ENCODE measurements around the gene MED1. TPM values are rescaled to one million over a fixed set of nuclear protein-coding genes. Genes with fewer than 3 reads are reported as not detected.
A peak's percentile ranks its signal among the peaks of the same experiment; 100 is the strongest.
"Not testable (repeated sequence)": the region's sequence is repeated elsewhere in the genome, so short reads cannot be mapped to it uniquely, and the experiment has no call there.

Gene MED1
- total and polyA plus RNA-seq, 4 experiments from 2014 or later: 6.4 to 62.3 (median 41.2) TPM

DNA sequence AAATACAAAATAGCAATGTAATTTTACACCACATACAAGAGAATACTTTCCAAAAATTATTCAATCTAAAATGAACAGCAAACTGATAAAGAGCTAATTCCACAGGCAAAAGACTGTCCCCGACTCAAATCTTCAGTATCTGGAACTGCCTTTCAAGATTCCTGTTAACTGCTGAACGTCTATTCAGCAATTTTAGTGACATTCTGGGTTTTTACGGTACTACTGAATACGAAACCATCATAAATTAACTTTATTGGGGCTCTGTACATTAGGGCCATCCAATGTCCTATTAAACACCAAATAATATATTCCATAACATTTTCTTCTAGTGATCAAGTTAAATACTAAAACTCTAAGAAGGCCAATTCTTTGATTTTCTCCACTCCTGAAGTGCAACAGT, 51.3 kb downstream of the MED1 start:
- H3K9me3 ChIP-seq (ENCODE audit: control insufficient read depth in 1 of 2, low read length in 2 of 2): no peaks in the 10 kb centered on the region
- H3K27me3 ChIP-seq (ENCODE audit: insufficient read depth, low read length): no peaks in the 10 kb centered on the region
- CTCF ChIA-PET (ENCODE audit: partially characterized antibody): no interaction called here
- intact Hi-C loops (cut with micrococcal nuclease): no loop called here
- no peak for DNase-seq
- no peak overlapping the region for H3K27ac ChIP-seq (ENCODE audit: low read depth, low read length)
- Mint-ChIP-seq H3K4me3 (peak overlapping the region; percentile 93 to 99 (median 96)), H3K36me3 (peaks cover 3 to 17% of the 10 kb centered on the region in 2 donors), H3K27me3 (peaks cover 0 to 2% of the 10 kb centered on the region in 2 donors), H3K9me3 (no peaks in the 10 kb centered on the region), H3K27ac (peak overlapping the region in 3 of 7 donors; percentile 95 to 97 (median 96)), H3K4me1 (peaks cover 28 to 54% (median 38%) of the 10 kb centered on the region in 4 donors)
- POLR2A ChIA-PET (ENCODE audit: partially characterized antibody): interaction anchor here (1.0 kb wide), 1 partner anchor 61 kb away, joined by 8 read pairs; the partner anchor contains the start of gene CDK12
- no peaks in the 10 kb centered on the region for H3K36me3 ChIP-seq (ENCODE audit: insufficient read depth, low read length)
- peaks cover 17% of the 10 kb centered on the region for H3K4me1 ChIP-seq (ENCODE audit: insufficient read depth, low read length)
- no peak overlapping the region for H3K4me3 ChIP-seq (ENCODE audit: low read length in 2 of 2)

DNA sequence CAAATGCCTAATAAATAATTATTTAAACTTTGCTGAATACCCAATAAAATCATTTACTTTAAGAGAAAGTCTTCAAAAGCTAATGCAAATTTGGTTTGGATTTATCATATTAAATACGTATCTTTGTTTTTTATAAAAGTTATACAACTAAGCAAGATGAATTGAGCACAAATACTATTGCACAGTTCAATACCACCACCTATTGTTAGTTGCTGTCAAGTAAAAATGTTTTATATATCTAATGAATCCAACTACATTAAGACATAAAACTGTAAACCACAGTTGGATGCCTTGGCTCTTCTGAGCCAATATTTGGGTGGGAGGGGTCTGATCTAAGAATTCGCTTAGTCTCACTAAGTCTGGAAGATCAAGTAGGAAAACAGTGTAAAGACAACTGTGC, 57.3 kb downstream of the MED1 start:
- ChIA-PET CTCF (ENCODE audit: partially characterized antibody) (interaction anchor here (1.5 kb wide), 1 partner anchor 25 kb away, joined by 3 read pairs; no protein-coding TSS in a partner anchor), POLR2A (ENCODE audit: partially characterized antibody) (interaction anchor here (0.9 to 1.3 kb wide), 2 partner anchors 9 to 68 kb away, joined by 3 read pairs; partner anchors contain the start of gene CDK12)
- no peak overlapping the region for H3K27ac ChIP-seq (ENCODE audit: low read depth, low read length)
- H3K4me1 Mint-ChIP-seq: peaks cover 10 to 29% (median 23%) of the 10 kb centered on the region in 4 donors
- H3K4me3 ChIP-seq (ENCODE audit: low read length in 2 of 2): no peak overlapping the region
- H3K9me3 Mint-ChIP-seq: no peaks in the 10 kb centered on the region
- intact Hi-C loops (cut with micrococcal nuclease): no loop called here
- no peaks in the 10 kb centered on the region for H3K27me3 ChIP-seq (ENCODE audit: insufficient read depth, low read length)
- H3K27ac Mint-ChIP-seq: no peak overlapping the region
- no peaks in the 10 kb centered on the region for H3K36me3 ChIP-seq (ENCODE audit: insufficient read depth, low read length)
- no peaks in the 10 kb centered on the region for H3K27me3 Mint-ChIP-seq
- peaks cover 6% of the 10 kb centered on the region in 2 donors for H3K36me3 Mint-ChIP-seq
- H3K4me3 Mint-ChIP-seq: no peak overlapping the region
- no peak for DNase-seq
- H3K9me3 ChIP-seq (ENCODE audit: control insufficient read depth in 1 of 2, low read length in 2 of 2): no peaks in the 10 kb centered on the region
- peaks cover 5% of the 10 kb centered on the region for H3K4me1 ChIP-seq (ENCODE audit: insufficient read depth, low read length)

DNA sequence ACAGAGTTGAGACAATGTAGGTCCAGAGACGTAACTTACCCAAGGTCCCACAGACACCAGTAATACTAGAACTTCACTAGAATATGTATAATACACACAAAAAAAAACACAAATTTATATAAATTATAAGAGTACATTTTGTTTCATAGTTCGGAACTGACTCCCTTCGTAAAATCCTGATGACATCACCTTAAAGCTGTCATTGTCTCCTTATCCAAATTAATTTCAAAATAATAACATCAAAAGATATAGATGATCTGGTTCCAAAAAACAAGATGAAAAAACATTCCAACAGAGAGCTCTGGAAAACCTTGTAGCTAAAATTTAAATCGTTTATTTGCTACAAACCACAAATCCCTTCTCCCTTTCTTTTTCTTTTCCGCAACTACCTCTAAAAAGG, 59.6 kb downstream of the MED1 start:
- no peaks in the 10 kb centered on the region for H3K27me3 Mint-ChIP-seq
- no peak overlapping the region for H3K27ac Mint-ChIP-seq
- Histone ChIP-seq H3K4me1 (ENCODE audit: insufficient read depth, low read length) (no peaks in the 10 kb centered on the region), H3K36me3 (ENCODE audit: insufficient read depth, low read length) (no peaks in the 10 kb centered on the region), H3K4me3 (ENCODE audit: low read length in 2 of 2) (no peak overlapping the region), H3K9me3 (ENCODE audit: control insufficient read depth in 1 of 2, low read length in 2 of 2) (no peaks in the 10 kb centered on the region), H3K27ac (ENCODE audit: low read depth, low read length) (no peak overlapping the region), H3K27me3 (ENCODE audit: insufficient read depth, low read length) (no peaks in the 10 kb centered on the region)
- CTCF ChIA-PET (ENCODE audit: partially characterized antibody): no interaction called here
- no peaks in the 10 kb centered on the region for H3K9me3 Mint-ChIP-seq
- no peak for DNase-seq
- POLR2A ChIA-PET (ENCODE audit: partially characterized antibody): no interaction called here
- H3K4me3 Mint-ChIP-seq: no peak overlapping the region
- H3K36me3 Mint-ChIP-seq: peaks cover 8 to 11% of the 10 kb centered on the region in 2 donors
- intact Hi-C loops (cut with micrococcal nuclease): no loop called here
- H3K4me1 Mint-ChIP-seq: peaks cover 4 to 17% (median 13%) of the 10 kb centered on the region in 4 donors

DNA sequence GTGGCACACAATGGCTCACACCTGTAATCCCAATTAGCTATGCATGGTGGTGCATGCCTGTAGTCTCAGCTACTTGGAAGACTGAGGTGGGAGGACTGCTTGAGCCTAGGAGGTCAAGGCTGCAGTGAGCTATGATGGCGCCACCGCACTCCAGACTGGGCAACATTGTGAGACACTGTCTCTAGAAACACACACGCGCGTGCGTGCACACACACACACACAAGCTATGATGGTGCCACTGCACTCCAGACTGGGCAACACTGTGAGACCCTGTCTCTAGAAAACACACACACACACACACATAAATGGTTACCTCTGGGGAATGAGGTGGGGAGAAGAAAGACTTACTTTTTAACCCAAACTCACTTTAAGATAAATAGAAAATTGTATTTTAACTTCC, 66.0 kb downstream of the MED1 start:
- ChIA-PET POLR2A (ENCODE audit: partially characterized antibody) (no interaction called here), CTCF (ENCODE audit: partially characterized antibody) (interaction anchor here (1.2 kb wide), 1 partner anchor 402 kb away, joined by 3 read pairs; no protein-coding TSS in a partner anchor)
- peaks cover 7 to 11% of the 10 kb centered on the region in 2 donors for H3K36me3 Mint-ChIP-seq
- H3K27ac Mint-ChIP-seq: no peak overlapping the region
- Histone ChIP-seq H3K27ac (ENCODE audit: low read depth, low read length) (no peak overlapping the region), H3K27me3 (ENCODE audit: insufficient read depth, low read length) (no peaks in the 10 kb centered on the region), H3K4me1 (ENCODE audit: insufficient read depth, low read length) (no peaks in the 10 kb centered on the region), H3K9me3 (ENCODE audit: control insufficient read depth in 1 of 2, low read length in 2 of 2) (no peaks in the 10 kb centered on the region), H3K4me3 (ENCODE audit: low read length in 2 of 2) (no peak overlapping the region), H3K36me3 (ENCODE audit: insufficient read depth, low read length) (no peaks in the 10 kb centered on the region)
- H3K4me3 Mint-ChIP-seq: no peak overlapping the region
- no peak for DNase-seq
- peaks cover 7 to 18% (median 13%) of the 10 kb centered on the region in 4 donors for H3K4me1 Mint-ChIP-seq
- H3K27me3 Mint-ChIP-seq: no peaks in the 10 kb centered on the region
- intact Hi-C loops (cut with micrococcal nuclease): no loop called here
- H3K9me3 Mint-ChIP-seq: no peaks in the 10 kb centered on the region

DNA sequence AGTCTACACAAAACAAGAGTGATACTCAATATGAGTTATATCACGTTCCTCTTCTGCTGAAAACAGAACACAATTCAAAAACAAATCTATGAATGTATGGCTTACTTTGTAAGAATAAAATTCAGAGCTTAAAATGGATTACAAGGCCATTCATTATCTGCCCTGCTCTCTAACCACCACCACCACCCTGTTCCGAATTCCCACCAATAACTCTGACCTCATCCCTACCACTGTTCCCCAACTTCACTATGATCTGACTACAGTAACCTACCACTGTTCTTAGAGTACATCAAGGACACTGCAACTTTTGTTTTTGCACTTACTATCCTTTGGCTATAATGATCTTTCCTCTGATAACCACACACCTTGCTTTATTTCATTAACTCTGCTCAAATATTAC, 70.9 kb downstream of the MED1 start:
- H3K27ac Mint-ChIP-seq: peak overlapping the region in 1 of 7 donors; percentile 2
- H3K4me3 Mint-ChIP-seq: no peak overlapping the region

DNA sequence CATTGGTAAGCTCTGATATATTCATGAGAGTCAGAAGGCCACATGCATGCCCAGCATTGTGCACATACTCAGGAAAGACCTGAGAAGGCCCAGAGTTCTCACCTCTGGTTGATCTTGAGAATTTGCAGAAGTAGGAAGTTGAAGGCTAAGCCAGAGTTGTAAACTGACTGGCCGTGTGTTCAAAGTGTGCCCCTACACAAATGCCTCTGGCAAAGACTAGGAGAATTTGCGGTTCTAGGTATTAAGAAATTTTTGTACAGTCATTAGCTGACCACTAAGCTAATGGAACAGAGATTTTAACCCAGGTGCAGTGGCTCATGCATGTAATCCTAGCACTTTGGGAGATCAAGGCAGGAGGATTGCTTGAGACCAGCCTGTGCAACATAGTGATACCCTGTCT, 74.6 kb downstream of the MED1 start:
- DNase-seq: no peak
- CTCF ChIA-PET (ENCODE audit: partially characterized antibody): no interaction called here
- Mint-ChIP-seq H3K4me1 (peaks cover 15 to 33% (median 29%) of the 10 kb centered on the region in 4 donors), H3K27ac (no peak overlapping the region), H3K4me3 (no peak overlapping the region), H3K27me3 (no peaks in the 10 kb centered on the region), H3K9me3 (no peaks in the 10 kb centered on the region), H3K36me3 (peaks cover 3 to 6% of the 10 kb centered on the region in 2 donors)
- H3K4me3 ChIP-seq (ENCODE audit: low read length in 2 of 2): no peak overlapping the region
- H3K36me3 ChIP-seq (ENCODE audit: insufficient read depth, low read length): no peaks in the 10 kb centered on the region
- H3K27me3 ChIP-seq (ENCODE audit: insufficient read depth, low read length): no peaks in the 10 kb centered on the region
- intact Hi-C loops (cut with micrococcal nuclease): no loop called here
- POLR2A ChIA-PET (ENCODE audit: partially characterized antibody): no interaction called here
- peaks cover 5% of the 10 kb centered on the region for H3K4me1 ChIP-seq (ENCODE audit: insufficient read depth, low read length)
- no peaks in the 10 kb centered on the region for H3K9me3 ChIP-seq (ENCODE audit: control insufficient read depth in 1 of 2, low read length in 2 of 2)
- no peak overlapping the region for H3K27ac ChIP-seq (ENCODE audit: low read depth, low read length)

More for the DNA sequence above, 70.9 kb downstream of the MED1 start:
- Histone ChIP-seq H3K9me3 (ENCODE audit: control insufficient read depth in 1 of 2, low read length in 2 of 2) (no peaks in the 10 kb centered on the region), H3K27me3 (ENCODE audit: insufficient read depth, low read length) (no peaks in the 10 kb centered on the region), H3K36me3 (ENCODE audit: insufficient read depth, low read length) (no peaks in the 10 kb centered on the region), H3K4me3 (ENCODE audit: low read length in 2 of 2) (no peak overlapping the region), H3K4me1 (ENCODE audit: insufficient read depth, low read length) (peaks cover 5% of the 10 kb centered on the region), H3K27ac (ENCODE audit: low read depth, low read length) (no peak overlapping the region)
- CTCF ChIA-PET (ENCODE audit: partially characterized antibody): interaction anchor here (0.8 kb wide), 1 partner anchor 12 kb away, joined by 4 read pairs; no protein-coding TSS in a partner anchor
- intact Hi-C loops (cut with micrococcal nuclease): no loop called here
- POLR2A ChIA-PET (ENCODE audit: partially characterized antibody): no interaction called here
- Mint-ChIP-seq H3K27me3 (no peaks in the 10 kb centered on the region), H3K9me3 (no peaks in the 10 kb centered on the region), H3K36me3 (peaks cover 3 to 6% of the 10 kb centered on the region in 2 donors), H3K4me1 (peaks cover 18 to 39% (median 29%) of the 10 kb centered on the region in 4 donors)
- DNase-seq: no peak

DNA sequence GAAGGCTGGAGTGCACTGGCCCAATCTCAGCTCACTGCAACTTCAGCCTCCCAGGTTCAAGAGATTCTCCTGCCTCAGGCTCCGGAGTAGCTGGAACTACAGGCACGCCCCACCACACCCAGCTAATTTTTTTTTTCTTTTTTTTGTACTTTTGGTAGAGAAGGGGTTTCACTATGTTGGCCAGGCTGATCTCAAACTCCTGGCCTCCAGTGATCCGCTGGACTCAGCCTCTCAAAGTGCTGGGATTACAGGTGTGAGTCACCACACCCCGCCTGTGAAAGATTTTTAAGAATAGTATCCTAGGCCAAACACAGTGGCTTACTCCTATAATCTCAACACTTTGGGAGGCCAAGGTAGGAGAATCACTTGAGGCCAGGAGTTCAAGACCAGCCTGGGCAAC, 83.3 kb downstream of the MED1 start:
- H3K4me3 ChIP-seq (ENCODE audit: low read length in 2 of 2); H3K4me3 Mint-ChIP-seq; POLR2A ChIA-PET (ENCODE audit: partially characterized antibody); DNase-seq; H3K4me1 ChIP-seq (ENCODE audit: insufficient read depth, low read length); H3K27me3 ChIP-seq (ENCODE audit: insufficient read depth, low read length); H3K9me3 ChIP-seq (ENCODE audit: control insufficient read depth in 1 of 2, low read length in 2 of 2); H3K36me3 ChIP-seq (ENCODE audit: insufficient read depth, low read length); H3K9me3 Mint-ChIP-seq; H3K36me3 Mint-ChIP-seq; H3K27ac ChIP-seq (ENCODE audit: low read depth, low read length); CTCF ChIA-PET (ENCODE audit: partially characterized antibody); intact Hi-C loops (cut with micrococcal nuclease); H3K27ac Mint-ChIP-seq; H3K27me3 Mint-ChIP-seq: not testable (repeated sequence)
- H3K4me1 Mint-ChIP-seq: peaks cover 7 to 12% (median 9%) of the 10 kb centered on the region in 4 donors
